Sigmoid colon (tissue), 4 donors: Measurements from ENCODE around the gene IFI27.
"Not testable (repeated sequence)": the region's sequence is repeated elsewhere in the genome, so short reads cannot be mapped to it uniquely, and the experiment has no call there.

ENCODE experiments used
- CTCF ChIP-seq, 4 experiments: fragments of 450-650 bp in 3 of 4; fragments of 200-600 bp in 1 of 4; IDR thresholded peaks; one replicate each; pipeline ENCODE4 v1.5.1; 2016 to 2019; ENCODE audit warnings: antibody characterized with exemption in 4 of 4, mild to moderate bottlenecking in 3 of 4, moderate library complexity in 2 of 4
- POLR2AphosphoS5 ChIP-seq, 4 donors: sonication (generic); formaldehyde crosslinking; IDR thresholded peaks; one replicate each; pipeline ENCODE4 v1.6.1; 2017; ENCODE audit warnings: antibody characterized with exemption in 4 of 4

GRCh38 chr14:94072076-94072475 is 38.5 kb upstream of the IFI27 start:
- not testable (repeated sequence) for TF ChIP-seq CTCF, POLR2AphosphoS5 (IDR thresholded peaks at IDR 0.05)
